Testis (tissue), 3 donors: Measurements from ENCODE around the gene FAM210B. TPM values are rescaled to one million over a fixed set of nuclear protein-coding genes. Genes with fewer than 3 reads are reported as not detected.
A peak's percentile ranks its signal among the peaks of the same experiment; 100 is the strongest.

ENCODE experiments used
- DNase-seq: peaks from one replicate; pipeline ENCODE4 v3.0.0-alpha.2; 2019
- H3K27ac ChIP-seq, 2 donors: fragments of 200-600 bp; sonication (generic); one replicate each; pipeline ENCODE4 v1.5.1; 2019
- H3K27me3 ChIP-seq: fragments of 200-600 bp; sonication (generic); one replicate; pipeline ENCODE4 v1.5.1; 2019
- H3K36me3 ChIP-seq: fragments of 200-600 bp; sonication (generic); one replicate; pipeline ENCODE4 v1.5.1; 2017; ENCODE audit warnings: low read depth; ENCODE audit errors: missing control alignments
- H3K4me1 ChIP-seq: fragments of 200-600 bp; sonication (generic); one replicate; pipeline ENCODE4 v1.5.1; 2019
- H3K4me3 ChIP-seq, 2 donors: fragments of 200-600 bp; sonication (generic); one replicate each; pipeline ENCODE4 v1.5.1; 2017 to 2019
- H3K9me3 ChIP-seq: fragments of 200-600 bp; sonication (generic); one replicate; pipeline ENCODE4 v1.5.1; 2017
- POLR2A ChIP-seq: fragments of 450-650 bp; IDR thresholded peaks from one replicate; pipeline ENCODE4 v1.6.1; 2017; ENCODE audit warnings: antibody characterized with exemption, mild to moderate bottlenecking, moderate library complexity
- WGBS, 2 donors: methylation state at CpG; one replicate each; pipeline ENCODE4 v1.1.5; 2018; 5-methylcytosine and 5-hydroxymethylcytosine counted together
- intact Hi-C: fragments of 100-400 bp; cut with DNase I; formaldehyde crosslinking; loops from one replicate; pipeline ENCODE4 v1.15.1; 2023; ENCODE audit warnings: low total_unique reads
- polyA plus RNA-seq: library from polyadenylated mRNA; stranded (reverse); fragments of 350-450 nt; fragmentation: Illumina TruSeq; extraction: RNeasy Lipid Tissue Mini Kit (QIAGEN cat#74804); gene quantifications from one replicate; pipeline ENCODE4 v1.2.3, GENCODE V29; 2014; ENCODE audit warnings: low read depth, low replicate concordance; ENCODE audit not compliant: insufficient read depth
- total RNA-seq, 2 donors: library from RNA; depleted of rRNA; stranded (reverse); fragments of >200 nt; gene quantifications; one replicate each; pipeline ENCODE4 v1.2.3, GENCODE V29; 2016
- TF ChIP-seq, protein P1 (sequence below), 3 experiments: fragments of 450-650 bp in 2 of 3; fragments of 200-600 bp in 1 of 3; sonication (generic) in 1 of 3; IDR thresholded peaks; one replicate each; pipeline ENCODE4 v1.5.1; 2016 to 2019; ENCODE audit warnings: antibody characterized with exemption in 3 of 3, mild to moderate bottlenecking in 2 of 3, moderate library complexity in 1 of 3

The FAM210B gene
- total and polyA plus RNA-seq, 3 donors from 2014 or later: 26.7 to 33.9 (median 29.5) TPM

GRCh38 chr20:56359212-56360132 lies 698 bp downstream of the FAM210B start:
- Histone ChIP-seq H3K9me3 (no peaks in the 10 kb centered on the region), H3K27me3 (no peaks in the 10 kb centered on the region), H3K27ac (peak overlapping the region; percentile 69 to 88), H3K36me3 (no peaks in the 10 kb centered on the region), H3K4me1 (peaks cover 22% of the 10 kb centered on the region), H3K4me3 (peak overlapping the region; percentile 79 to 98)
- intact Hi-C loops: no loop called here
- TF ChIP-seq, protein P1, sequence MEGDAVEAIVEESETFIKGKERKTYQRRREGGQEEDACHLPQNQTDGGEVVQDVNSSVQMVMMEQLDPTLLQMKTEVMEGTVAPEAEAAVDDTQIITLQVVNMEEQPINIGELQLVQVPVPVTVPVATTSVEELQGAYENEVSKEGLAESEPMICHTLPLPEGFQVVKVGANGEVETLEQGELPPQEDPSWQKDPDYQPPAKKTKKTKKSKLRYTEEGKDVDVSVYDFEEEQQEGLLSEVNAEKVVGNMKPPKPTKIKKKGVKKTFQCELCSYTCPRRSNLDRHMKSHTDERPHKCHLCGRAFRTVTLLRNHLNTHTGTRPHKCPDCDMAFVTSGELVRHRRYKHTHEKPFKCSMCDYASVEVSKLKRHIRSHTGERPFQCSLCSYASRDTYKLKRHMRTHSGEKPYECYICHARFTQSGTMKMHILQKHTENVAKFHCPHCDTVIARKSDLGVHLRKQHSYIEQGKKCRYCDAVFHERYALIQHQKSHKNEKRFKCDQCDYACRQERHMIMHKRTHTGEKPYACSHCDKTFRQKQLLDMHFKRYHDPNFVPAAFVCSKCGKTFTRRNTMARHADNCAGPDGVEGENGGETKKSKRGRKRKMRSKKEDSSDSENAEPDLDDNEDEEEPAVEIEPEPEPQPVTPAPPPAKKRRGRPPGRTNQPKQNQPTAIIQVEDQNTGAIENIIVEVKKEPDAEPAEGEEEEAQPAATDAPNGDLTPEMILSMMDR (IDR thresholded peaks at IDR 0.05): no peak
- no peak for TF ChIP-seq POLR2A
- peak; percentile 67 for DNase-seq
- WGBS, 2 donors: 2 to 5% methylated on average over 27 to 45 of the region's 51 CpGs

DNA sequence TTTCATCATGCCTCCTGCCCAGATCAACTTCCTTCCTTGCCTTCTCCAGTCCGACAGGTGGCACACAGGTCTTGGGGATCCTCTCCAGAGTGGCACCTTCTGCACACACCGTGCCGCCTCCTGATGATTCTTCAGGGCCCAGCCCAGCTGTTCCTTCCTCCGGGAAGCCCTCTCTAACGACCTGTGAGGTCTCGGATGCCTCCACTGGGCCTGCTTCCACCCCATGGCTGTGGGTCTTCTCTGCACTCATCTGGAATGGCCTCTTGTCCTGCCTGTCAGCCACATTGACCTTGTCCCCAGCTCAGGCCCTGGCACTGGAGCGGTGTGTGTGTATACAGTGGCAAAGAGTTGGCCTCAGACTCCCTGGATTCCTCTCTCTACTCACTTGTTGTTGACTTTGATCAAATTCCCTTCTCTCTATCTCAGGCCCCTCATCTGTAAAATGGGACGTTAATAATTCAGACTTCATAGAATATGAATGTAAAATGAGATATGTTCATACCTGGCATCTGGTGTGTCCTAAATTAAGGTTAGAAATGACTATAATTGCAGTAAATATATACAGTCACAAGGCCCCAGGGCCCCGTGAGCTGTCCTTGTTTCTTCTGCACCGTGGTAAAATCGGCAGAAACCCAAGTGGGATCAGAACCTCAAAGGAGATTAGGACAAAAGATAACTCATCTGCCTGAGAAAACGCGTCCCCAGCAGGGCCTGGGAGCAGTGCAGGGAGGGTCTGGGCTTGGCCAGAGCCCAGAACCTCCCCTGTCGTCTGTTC lies 1.5 kb downstream of the FAM210B start:
- DNase-seq: no peak

GRCh38 chr20:56360908-56361205 lies 2.1 kb downstream of the FAM210B start:
- no peaks in the 10 kb centered on the region for H3K36me3 ChIP-seq
- peaks cover 22% of the 10 kb centered on the region for H3K4me1 ChIP-seq
- H3K27me3 ChIP-seq: no peaks in the 10 kb centered on the region
- WGBS, 2 donors: 56 to 62% methylated on average over 8 of the region's 8 CpGs
- peak overlapping the region; percentile 24 to 88 for H3K27ac ChIP-seq
- H3K4me3 ChIP-seq: no peak overlapping the region
- TF ChIP-seq, protein P1 (IDR thresholded peaks at IDR 0.05): no peak
- TF ChIP-seq POLR2A: no peak
- H3K9me3 ChIP-seq: no peaks in the 10 kb centered on the region
- intact Hi-C loops: no loop called here
- DNase-seq: no peak

More for the DNA sequence above, 1.5 kb downstream of the FAM210B start:
- 26 to 34% methylated on average over 14 of the region's 14 CpGs for WGBS, 2 donors
- peak overlapping the region; percentile 79 to 98 for H3K4me3 ChIP-seq
- H3K36me3 ChIP-seq: no peaks in the 10 kb centered on the region
- intact Hi-C loops: no loop called here
- peaks cover 22% of the 10 kb centered on the region for H3K4me1 ChIP-seq
- no peaks in the 10 kb centered on the region for H3K9me3 ChIP-seq
- no peak for TF ChIP-seq POLR2A
- TF ChIP-seq, protein P1 (IDR thresholded peaks at IDR 0.05): no peak
- H3K27me3 ChIP-seq: no peaks in the 10 kb centered on the region
- H3K27ac ChIP-seq: peak overlapping the region; percentile 24 to 88

DNA sequence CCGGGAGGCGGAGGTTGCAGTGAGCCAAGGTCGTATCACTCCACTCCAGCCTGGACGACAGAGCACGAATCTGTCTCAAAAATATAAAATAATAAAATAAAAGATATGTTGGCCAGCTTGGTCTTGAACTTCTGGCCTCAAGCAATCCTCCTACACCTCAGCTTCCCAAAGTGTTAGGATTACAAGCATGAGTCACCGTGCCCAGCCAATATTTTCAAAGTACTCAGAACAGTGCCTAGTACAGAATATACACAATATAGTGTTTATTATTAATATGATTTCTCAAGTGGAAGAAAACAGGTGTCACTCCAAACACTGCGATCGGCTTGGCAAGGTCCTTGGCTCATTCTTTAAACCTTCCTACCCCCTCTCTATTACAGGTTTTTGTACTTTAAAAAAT lies 3.1 kb downstream of the FAM210B start:
- peak overlapping the region in 1 of 2 donors; percentile 64 for H3K27ac ChIP-seq
- intact Hi-C loops: no loop called here
- TF ChIP-seq, protein P1 (IDR thresholded peaks at IDR 0.05): no peak
- no peak for TF ChIP-seq POLR2A
- no peaks in the 10 kb centered on the region for H3K36me3 ChIP-seq
- H3K4me1 ChIP-seq: peaks cover 22% of the 10 kb centered on the region
- WGBS, 2 donors: 51 to 62% methylated on average over 8 of the region's 8 CpGs
- no peak for DNase-seq
- no peak overlapping the region for H3K4me3 ChIP-seq
- no peaks in the 10 kb centered on the region for H3K27me3 ChIP-seq
- no peaks in the 10 kb centered on the region for H3K9me3 ChIP-seq
